Forelimb muscle (tissue), 1 donor: ENCODE measurements around the gene ABHD8. TPM values are rescaled to one million over a fixed set of nuclear protein-coding genes. Genes with fewer than 3 reads are reported as not detected.
A peak's percentile ranks its signal among the peaks of the same experiment; 100 is the strongest.
"Not testable (repeated sequence)": the region's sequence is repeated elsewhere in the genome, so short reads cannot be mapped to it uniquely, and the experiment has no call there.

Source experiments
- DNase-seq: peaks from one replicate; pipeline ENCODE4 v3.0.0-alpha.2; 2013; ENCODE audit warnings: low read depth
- polyA plus RNA-seq: library from polyadenylated mRNA; unstranded; fragments of 120-200 nt; gene quantifications from one replicate; pipeline ENCODE4 v1.2.1, GENCODE V29; 2013; ENCODE audit not compliant: insufficient read length

ABHD8 gene
- polyA plus RNA-seq, 1 donor = 7.9 TPM

GRCh38 chr19:17296976-17297375 is 6.2 kb downstream of the ABHD8 start:
- no peak for DNase-seq

DNA sequence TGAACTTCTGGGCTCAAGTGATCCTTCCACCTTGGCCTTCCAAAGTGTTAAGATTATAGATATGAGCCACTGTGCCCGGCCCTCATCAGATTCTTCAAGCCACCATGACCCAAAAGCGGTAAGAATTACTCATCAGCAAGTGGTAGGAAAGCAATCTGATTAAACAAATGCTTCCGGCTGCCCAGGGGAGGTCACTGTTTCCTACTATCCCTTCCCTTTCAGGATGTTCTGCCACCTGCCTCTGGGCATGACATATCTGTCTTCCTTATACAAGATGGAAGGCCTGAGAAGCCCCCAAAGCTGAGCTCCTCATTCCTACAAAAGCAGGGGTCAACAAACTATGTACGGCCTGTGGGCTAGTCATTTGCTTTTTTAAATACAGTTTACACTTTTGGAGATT is 7.0 kb downstream of the ABHD8 start:
- no peak for DNase-seq

DNA sequence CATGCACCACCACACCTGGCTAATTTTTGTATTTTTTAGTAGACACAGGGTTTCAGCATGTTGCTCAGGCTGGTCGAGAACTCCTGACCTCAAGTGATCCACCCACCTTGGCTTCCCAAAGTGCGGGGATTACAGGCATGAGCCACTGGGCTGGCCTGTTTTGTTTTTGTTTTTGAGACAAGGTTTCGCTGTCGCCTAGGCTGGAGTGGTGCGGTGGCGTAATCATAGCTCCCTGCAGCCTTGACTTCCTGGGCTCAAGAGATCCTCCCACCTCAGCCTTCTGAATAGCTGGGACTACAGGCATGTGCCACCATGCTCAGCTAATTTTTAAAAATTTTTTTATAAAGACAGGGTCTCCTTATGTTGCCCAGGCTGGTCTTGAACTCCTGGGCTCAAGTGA is 7.7 kb downstream of the ABHD8 start:
- not testable (repeated sequence) for DNase-seq

DNA sequence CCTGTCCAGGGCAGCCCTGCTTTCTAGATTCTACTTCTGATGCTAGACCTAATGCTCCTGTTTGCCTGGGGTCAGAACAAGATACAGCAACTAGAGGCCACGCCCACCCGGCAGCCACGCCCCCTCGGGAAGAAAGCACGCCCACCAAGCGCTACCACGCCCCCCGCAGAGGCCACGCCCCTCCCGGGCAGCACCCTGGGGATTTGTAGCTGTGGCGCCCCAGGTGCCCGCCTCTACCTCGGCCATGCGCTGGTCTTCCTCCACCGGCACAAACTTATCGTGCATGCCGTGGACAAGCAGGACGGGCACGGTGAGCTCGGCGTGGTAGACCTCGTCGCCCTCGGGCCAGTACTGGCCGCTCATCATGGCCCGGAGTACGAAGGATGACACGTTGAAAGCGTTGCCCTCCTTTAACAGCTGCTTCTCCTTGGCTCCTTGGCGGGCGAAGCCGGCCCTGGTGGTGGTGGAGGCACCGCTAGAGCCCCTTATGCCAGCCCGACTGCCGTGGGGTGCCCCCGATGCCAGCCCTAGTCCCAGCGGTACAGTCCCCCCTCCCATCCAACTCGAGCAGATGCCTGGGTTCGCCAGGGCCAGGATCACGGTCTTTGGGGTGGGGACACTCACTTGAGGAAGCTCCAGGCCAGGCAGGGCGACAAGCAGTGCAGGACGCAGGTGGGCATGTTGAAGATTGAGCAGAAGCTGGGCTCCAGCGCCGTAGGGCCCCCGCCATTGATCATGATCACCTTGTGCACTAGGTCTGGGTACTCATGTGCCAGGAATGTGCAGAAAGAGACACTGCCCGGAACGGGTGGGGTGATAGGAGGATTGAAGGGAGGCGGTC is 9.0 kb downstream of the ABHD8 start:
- DNase-seq = no peak

GRCh38 chr19:17293605-17294004 is 9.6 kb downstream of the ABHD8 start:
- DNase-seq = no peak

DNA sequence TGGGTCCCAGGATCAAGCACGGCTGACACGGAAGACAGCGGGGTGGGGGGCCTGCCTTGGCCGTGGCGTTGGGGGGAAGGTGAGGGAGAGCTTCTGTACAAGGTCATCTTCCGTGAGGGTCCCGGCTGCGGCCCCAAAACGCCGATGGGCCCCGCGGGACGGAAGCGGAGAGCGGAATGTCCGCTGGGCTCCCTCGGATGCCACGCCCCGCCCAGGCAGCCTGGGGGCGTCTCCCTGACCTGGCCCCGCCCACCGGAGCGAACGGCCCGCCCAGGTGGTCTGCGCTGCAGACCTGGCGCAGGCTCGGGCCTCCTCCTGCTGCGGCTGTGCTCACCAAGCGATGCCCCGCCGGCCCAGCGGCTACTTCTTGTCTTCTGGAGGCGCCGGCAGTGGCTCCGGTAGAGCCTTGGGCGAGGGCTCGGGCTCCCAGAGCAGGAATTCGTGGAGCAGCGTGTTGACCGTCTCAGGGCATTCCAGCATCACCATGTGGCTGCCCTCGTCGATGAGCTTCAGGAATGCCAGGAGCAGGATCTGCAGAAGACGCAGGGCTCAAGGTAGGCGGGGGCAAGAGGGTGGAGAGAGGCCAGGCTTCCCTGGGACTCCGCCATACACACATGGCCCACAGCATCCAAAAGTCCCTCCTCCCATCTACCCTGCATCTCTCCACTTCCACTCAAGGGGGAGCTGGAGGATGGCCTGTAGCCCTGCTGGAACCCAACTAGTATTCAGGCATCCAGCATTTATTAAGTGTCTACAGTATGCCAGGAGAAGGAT is 10.7 kb downstream of the ABHD8 start:
- peak; percentile 60 for DNase-seq

- DNase-seq = no peak
Observed at GRCh38 chr19:17289489-17289888, 13.7 kb downstream of the ABHD8 start.

- DNase-seq = no peak
Observed at GRCh38 chr19:17286752-17287151, 16.5 kb downstream of the ABHD8 start.

- no peak for DNase-seq
Observed at GRCh38 chr19:17286263-17286662, 17.0 kb downstream of the ABHD8 start.

DNA sequence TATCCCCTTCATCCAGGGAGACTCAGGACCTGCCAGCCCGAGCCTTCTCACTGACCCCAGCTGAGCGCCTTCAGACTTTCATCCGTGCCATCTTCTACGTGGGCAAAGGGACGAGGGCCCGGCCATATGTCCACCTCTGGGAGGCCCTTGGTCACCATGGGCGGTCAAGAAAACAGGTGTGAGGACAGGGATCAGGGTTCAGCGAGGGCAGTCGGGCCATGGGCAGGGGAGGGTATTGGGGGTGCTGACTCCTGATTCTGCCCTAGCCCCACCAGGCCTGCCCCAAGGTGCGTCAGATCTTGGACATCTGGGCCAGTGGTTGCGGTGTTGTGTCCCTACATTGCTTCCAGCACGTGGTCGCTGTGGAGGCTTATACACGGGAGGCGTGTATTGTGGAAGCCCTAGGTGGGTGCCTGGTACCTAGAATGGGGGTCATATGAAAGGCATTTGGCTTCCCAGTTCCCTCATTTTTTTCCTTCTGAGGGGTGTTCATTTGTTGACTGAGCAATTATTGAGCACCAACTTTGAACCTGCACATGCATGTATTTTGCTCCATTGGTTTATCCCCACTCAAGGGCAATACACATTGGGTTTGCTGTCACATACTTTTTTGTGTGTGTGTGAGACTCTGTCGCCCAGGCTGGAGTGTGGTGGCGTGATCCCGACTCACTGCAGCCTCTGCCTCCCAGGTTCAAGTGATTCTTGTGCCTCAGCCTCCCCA is 17.6 kb downstream of the ABHD8 start:
- DNase-seq = no peak

GRCh38 chr19:17283504-17283996 is 19.7 kb downstream of the ABHD8 start:
- DNase-seq = no peak

DNA sequence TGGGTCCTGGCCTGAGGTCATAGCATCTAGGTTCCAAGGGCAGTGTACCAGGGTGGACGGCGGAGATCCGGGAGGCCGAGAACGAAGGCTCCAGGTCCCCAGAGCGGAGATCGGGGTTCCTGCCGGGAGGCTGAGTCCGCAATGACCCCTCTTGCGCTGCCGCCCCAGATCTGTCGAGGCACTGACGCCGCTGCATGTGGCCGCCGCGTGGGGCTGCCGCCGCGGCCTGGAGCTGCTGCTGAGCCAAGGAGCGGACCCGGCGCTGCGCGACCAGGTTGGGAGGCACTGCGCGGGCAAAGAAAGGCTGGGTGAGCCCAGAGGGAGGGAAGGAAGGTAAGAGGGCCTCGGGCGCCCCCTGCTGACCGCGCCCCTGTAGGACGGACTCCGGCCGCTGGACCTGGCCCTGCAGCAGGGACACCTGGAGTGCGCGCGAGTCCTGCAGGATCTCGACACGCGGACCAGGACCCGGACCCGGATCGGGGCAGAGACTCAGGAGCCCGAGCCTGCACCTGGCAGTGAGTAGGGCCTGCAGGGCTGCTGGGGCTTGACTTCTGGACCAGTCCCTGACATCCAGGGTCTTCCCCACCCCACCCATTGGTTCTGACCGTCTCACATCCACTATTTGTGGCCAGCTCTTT is 20.6 kb downstream of the ABHD8 start:
- no peak for DNase-seq

GRCh38 chr19:17281391-17282304 is 21.6 kb downstream of the ABHD8 start, which contains the start of gene ANKLE1:
Gene ANKLE1 (plus strand): TSS chr19:17281901. CDS start chr19:17281921, 20 bp downstream.
- DNase-seq = no peak

DNA sequence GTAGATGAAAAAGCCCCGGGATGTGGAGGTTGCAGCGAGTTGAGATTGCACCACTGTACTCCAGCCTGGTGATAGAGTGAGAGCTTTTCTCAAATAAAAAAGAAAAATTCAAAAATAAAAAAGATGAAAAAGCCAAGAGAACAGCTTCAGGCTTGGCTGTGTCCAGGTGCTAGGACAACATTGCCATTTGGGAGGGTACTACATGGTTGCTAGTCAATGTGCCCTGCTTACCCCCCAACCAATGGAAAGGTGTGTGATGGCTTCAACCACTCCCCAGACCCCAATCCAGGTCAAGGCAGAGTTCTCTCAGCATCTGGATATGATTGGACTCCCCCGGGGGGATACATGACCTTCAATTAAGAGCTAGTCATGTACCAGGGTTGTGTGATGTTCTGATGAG is 23.8 kb downstream of the ABHD8 start:
- no peak for DNase-seq

- no peak for DNase-seq
Observed at GRCh38 chr19:17275441-17276175, 27.6 kb downstream of the ABHD8 start.

DNA sequence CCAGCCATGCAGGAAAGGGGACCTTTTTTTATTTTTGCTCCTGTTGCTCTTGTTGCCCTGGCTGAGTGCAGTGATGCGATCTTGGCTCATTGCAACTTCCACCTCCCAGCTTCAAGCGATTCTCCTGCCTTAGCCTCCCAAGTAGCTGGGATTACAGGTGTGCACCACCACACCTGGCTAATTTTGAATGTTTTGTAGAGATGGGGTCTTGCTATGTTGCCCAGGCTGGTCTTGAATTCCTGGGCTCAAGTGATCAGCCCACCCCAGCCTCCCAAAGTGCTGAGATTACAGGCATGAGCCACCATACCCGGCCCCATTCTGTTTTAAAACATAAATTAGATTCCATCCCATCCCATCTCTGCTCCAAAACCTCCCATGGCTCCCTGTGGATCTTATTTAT is 28.3 kb downstream of the ABHD8 start:
- not testable (repeated sequence) for DNase-seq

GRCh38 chr19:17268754-17269153 is 34.5 kb downstream of the ABHD8 start:
- no peak for DNase-seq

- peak; percentile 97 for DNase-seq
Observed at GRCh38 chr19:17266975-17267788, 36.0 kb downstream of the ABHD8 start, which contains the start of gene BABAM1. Gene BABAM1 (plus strand): TSS chr19:17267443. CDS start chr19:17268807, 1,364 bp downstream.

DNA sequence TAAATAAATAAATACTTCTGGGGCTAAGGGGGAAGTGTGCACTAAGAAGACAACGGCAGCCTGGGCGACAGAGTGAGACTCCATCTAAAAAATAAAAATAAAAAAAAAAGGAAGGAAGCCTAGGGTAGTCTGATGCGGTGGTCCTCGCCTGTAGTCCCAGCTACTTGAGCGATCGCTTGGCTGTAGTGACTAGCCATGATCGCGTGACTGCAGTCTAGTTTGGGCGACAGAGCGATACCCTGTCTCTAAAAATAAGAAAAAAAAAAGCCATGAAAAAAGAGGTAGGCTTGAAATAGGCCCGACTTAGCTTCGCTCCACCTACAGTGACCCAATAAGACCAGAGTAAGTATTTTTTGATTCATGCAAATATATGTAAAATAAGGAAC is 36.6 kb downstream of the ABHD8 start:
- no peak for DNase-seq
